Peyer's patch (tissue), 4 donors: ENCODE measurements around the gene TMEM239. TPM values are rescaled to one million over a fixed set of nuclear protein-coding genes. Genes with fewer than 3 reads are reported as not detected.

Experiments used
- DNase-seq, 3 donors: peaks; one replicate each; pipeline ENCODE4 v3.0.0-alpha.2; 2017 to 2019
- H3K27ac ChIP-seq, 4 donors: fragments of 200-600 bp; sonication (generic); one replicate each; pipeline ENCODE4 v1.5.1; 2016 to 2019
- H3K27me3 ChIP-seq, 2 donors: fragments of 200-600 bp; sonication (generic); one replicate each; pipeline ENCODE4 v1.5.1; 2019
- H3K36me3 ChIP-seq, 3 donors: fragments of 200-600 bp; sonication (generic); one replicate each; pipeline ENCODE4 v1.5.1; 2016 to 2019
- H3K4me1 ChIP-seq, 4 donors: fragments of 200-600 bp; sonication (generic); one replicate each; pipeline ENCODE4 v1.5.1; 2016 to 2019
- H3K4me3 ChIP-seq, 4 donors: fragments of 200-600 bp; sonication (generic); 1 replicate in 3 of 4; 2 replicates in 1 of 4; pipeline ENCODE4 v1.5.1; 2016 to 2019; ENCODE audit warnings: mild to moderate bottlenecking in 1 of 4
- H3K9me3 ChIP-seq, 4 donors: fragments of 200-600 bp; sonication (generic); one replicate each; pipeline ENCODE4 v1.5.1; 2016 to 2019; ENCODE audit warnings: mild to moderate bottlenecking in 1 of 4
- CTCF ChIP-seq, 6 experiments: fragments of 450-650 bp in 4 of 6; fragments of 200-600 bp in 2 of 6; sonication (generic) in 1 of 6; IDR thresholded peaks; one replicate each; pipeline ENCODE4 v1.5.1; 2017 to 2019; ENCODE audit warnings: antibody characterized with exemption in 6 of 6, mild to moderate bottlenecking in 3 of 6, moderate library complexity in 1 of 6
- POLR2A ChIP-seq, 2 donors: fragments of 450-650 bp; IDR thresholded peaks; one replicate each; pipeline ENCODE4 v1.5.1; 2017; ENCODE audit warnings: antibody characterized with exemption in 2 of 2, mild to moderate bottlenecking in 2 of 2, moderate library complexity in 2 of 2
- total RNA-seq, 4 donors: library from RNA; depleted of rRNA; stranded (reverse); fragments of >200 nt; gene quantifications; one replicate each; pipeline ENCODE4 v1.1.0, GENCODE V29; 2016

The TMEM239 gene
- total RNA-seq, 4 donors from 2014 or later = not detected

GRCh38 chr20:2833761-2834160, 17.6 kb downstream of the TMEM239 start:
- no peak overlapping the region for H3K27ac ChIP-seq
- no peak overlapping the region for H3K4me3 ChIP-seq
- DNase-seq = no peak
- H3K4me1 ChIP-seq = no peaks in the 10 kb centered on the region
- H3K27me3 ChIP-seq = no peaks in the 10 kb centered on the region
- TF ChIP-seq POLR2A (IDR thresholded peaks at IDR 0.05) (no peak), CTCF (IDR thresholded peaks at IDR 0.05) (no peak)
- H3K36me3 ChIP-seq = no peaks in the 10 kb centered on the region
- no peaks in the 10 kb centered on the region for H3K9me3 ChIP-seq

GRCh38 chr20:2834401-2835110, 18.4 kb downstream of the TMEM239 start:
- DNase-seq = no peak
- H3K4me3 ChIP-seq = no peak overlapping the region
- H3K36me3 ChIP-seq = no peaks in the 10 kb centered on the region
- TF ChIP-seq POLR2A (IDR thresholded peaks at IDR 0.05) (no peak), CTCF (IDR thresholded peaks at IDR 0.05) (no peak)
- no peaks in the 10 kb centered on the region for H3K9me3 ChIP-seq
- no peak overlapping the region for H3K27ac ChIP-seq
- no peaks in the 10 kb centered on the region for H3K27me3 ChIP-seq
- H3K4me1 ChIP-seq = peaks cover 0 to 5% (median under 1%) of the 10 kb centered on the region in 4 donors

GRCh38 chr20:2835331-2835796, 19.2 kb downstream of the TMEM239 start:
- H3K27ac ChIP-seq = no peak overlapping the region
- DNase-seq = no peak
- H3K4me3 ChIP-seq = no peak overlapping the region
- H3K27me3 ChIP-seq = no peaks in the 10 kb centered on the region
- H3K36me3 ChIP-seq = no peaks in the 10 kb centered on the region
- no peak for TF ChIP-seq POLR2A (IDR thresholded peaks at IDR 0.05)
- TF ChIP-seq CTCF (IDR thresholded peaks at IDR 0.05) = no peak
- no peaks in the 10 kb centered on the region for H3K9me3 ChIP-seq
- peaks cover 0 to 7% (median 6%) of the 10 kb centered on the region in 4 donors for H3K4me1 ChIP-seq

- peaks cover 0 to 7% (median 6%) of the 10 kb centered on the region in 4 donors for H3K4me1 ChIP-seq
- no peaks in the 10 kb centered on the region for H3K36me3 ChIP-seq
- no peak overlapping the region for H3K4me3 ChIP-seq
- H3K27me3 ChIP-seq = no peaks in the 10 kb centered on the region
- no peaks in the 10 kb centered on the region for H3K9me3 ChIP-seq
- TF ChIP-seq CTCF (IDR thresholded peaks at IDR 0.05) (no peak), POLR2A (IDR thresholded peaks at IDR 0.05) (no peak)
- H3K27ac ChIP-seq = no peak overlapping the region
- no peak for DNase-seq
Measured at GRCh38 chr20:2836035-2836434, 19.9 kb downstream of the TMEM239 start.

- Histone ChIP-seq H3K9me3 (no peaks in the 10 kb centered on the region), H3K4me3 (no peak overlapping the region), H3K36me3 (no peaks in the 10 kb centered on the region), H3K27me3 (no peaks in the 10 kb centered on the region), H3K27ac (no peak overlapping the region), H3K4me1 (peaks cover 0 to 14% (median 7%) of the 10 kb centered on the region in 4 donors)
- no peak for TF ChIP-seq CTCF (IDR thresholded peaks at IDR 0.05)
- no peak for TF ChIP-seq POLR2A (IDR thresholded peaks at IDR 0.05)
- DNase-seq = no peak
Measured at GRCh38 chr20:2837221-2837960, 21.2 kb downstream of the TMEM239 start.
